LNCAP (cell line): Measurements from ENCODE around the gene LTB4R.

Source experiments
- TF ChIP-seq, protein P1 (sequence below): fragments of 450-650 bp; IDR thresholded peaks from 2 replicates; pipeline ENCODE4 v1.5.1; 2017; ENCODE audit warnings: mild to moderate bottlenecking

The LTB4R gene

DNA sequence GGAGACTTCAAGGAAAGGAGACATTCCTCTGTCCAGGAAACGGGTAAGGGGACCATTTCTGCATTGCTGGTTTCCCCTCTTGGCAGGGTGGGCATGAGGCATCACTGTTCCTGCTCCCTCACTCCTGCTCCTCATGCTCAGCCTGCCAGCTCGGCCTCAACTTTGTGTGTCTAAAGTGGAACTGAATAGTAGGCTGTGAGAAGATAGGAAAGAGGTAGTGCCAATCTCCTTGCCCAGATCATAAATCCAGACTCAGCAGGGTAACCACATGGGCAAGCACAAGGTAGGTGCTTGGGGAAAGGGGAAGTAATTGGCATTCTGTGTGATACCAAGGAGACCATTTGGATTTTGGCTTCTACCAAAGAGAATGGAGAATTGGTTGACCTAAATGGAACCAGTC lies 2.6 kb downstream of the LTB4R start:
- TF ChIP-seq, protein P1, sequence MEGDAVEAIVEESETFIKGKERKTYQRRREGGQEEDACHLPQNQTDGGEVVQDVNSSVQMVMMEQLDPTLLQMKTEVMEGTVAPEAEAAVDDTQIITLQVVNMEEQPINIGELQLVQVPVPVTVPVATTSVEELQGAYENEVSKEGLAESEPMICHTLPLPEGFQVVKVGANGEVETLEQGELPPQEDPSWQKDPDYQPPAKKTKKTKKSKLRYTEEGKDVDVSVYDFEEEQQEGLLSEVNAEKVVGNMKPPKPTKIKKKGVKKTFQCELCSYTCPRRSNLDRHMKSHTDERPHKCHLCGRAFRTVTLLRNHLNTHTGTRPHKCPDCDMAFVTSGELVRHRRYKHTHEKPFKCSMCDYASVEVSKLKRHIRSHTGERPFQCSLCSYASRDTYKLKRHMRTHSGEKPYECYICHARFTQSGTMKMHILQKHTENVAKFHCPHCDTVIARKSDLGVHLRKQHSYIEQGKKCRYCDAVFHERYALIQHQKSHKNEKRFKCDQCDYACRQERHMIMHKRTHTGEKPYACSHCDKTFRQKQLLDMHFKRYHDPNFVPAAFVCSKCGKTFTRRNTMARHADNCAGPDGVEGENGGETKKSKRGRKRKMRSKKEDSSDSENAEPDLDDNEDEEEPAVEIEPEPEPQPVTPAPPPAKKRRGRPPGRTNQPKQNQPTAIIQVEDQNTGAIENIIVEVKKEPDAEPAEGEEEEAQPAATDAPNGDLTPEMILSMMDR: no peak

DNA sequence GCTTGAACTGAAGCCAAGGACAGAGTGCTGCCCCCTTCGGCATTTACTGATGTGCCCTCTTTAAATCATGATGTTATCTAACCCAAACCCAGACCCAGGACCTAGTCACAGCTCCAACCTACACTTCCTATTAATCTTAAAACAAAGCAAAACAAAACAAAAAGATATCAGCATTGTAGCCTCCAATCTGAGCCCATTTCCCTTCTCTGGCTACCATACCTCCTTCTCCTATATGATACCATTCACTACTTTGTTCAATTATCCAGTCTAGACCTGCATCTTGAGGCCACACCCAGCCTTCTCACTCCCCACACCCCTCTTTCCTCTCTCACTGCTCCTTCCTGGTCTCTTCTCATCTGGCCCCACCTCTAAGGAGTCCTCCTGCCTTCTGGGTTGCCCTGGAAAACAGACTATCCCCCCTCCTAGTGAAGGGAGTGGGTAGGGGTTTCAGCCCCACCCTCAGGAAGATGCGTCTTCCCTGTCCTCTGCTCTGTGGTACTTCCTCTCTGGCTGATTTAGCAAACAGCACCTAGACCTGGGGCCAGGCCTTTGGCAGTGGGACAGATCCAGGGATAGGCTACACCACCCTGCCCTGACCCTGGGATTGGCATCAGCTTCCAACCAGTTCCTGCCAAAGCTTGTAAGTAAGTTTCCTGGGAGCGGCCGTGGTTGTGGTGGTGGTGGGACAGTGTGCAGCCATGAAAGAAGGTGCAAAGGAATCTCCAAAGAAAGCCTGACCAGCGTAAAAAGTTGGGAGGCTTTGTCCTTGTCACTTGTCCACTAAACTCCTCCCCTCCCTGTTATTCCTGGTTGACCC lies 3.3 kb downstream of the LTB4R start:
- TF ChIP-seq, protein P1: no peak

DNA sequence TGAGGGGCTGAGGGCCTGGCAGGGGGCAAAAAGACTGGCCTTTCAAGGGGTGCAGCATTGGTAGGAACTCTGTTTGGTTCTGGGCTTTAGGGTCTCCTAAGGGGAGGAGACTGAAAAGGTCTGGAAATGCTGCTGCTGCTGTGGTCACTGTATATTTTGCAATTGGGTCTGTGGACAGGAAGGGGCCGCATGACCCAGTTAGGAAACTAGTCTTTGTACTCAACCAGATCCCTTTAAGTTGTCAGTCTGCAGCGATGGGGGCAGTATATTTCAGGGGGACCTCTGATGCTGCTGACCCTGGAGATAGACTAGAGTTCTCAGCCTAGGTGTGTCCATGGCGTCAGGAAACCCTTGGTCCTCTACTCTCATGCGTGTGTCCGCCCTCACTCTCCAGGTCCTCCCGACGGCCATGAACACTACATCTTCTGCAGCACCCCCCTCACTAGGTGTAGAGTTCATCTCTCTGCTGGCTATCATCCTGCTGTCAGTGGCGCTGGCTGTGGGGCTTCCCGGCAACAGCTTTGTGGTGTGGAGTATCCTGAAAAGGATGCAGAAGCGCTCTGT lies 4.0 kb downstream of the LTB4R start:
- TF ChIP-seq, protein P1: no peak

DNA sequence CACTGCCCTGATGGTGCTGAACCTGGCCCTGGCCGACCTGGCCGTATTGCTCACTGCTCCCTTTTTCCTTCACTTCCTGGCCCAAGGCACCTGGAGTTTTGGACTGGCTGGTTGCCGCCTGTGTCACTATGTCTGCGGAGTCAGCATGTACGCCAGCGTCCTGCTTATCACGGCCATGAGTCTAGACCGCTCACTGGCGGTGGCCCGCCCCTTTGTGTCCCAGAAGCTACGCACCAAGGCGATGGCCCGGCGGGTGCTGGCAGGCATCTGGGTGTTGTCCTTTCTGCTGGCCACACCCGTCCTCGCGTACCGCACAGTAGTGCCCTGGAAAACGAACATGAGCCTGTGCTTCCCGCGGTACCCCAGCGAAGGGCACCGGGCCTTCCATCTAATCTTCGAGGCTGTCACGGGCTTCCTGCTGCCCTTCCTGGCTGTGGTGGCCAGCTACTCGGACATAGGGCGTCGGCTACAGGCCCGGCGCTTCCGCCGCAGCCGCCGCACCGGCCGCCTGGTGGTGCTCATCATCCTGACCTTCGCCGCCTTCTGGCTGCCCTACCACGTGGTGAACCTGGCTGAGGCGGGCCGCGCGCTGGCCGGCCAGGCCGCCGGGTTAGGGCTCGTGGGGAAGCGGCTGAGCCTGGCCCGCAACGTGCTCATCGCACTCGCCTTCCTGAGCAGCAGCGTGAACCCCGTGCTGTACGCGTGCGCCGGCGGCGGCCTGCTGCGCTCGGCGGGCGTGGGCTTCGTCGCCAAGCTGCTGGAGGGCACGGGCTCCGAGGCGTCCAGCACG lies 4.7 kb downstream of the LTB4R start:
- TF ChIP-seq, protein P1: no peak

DNA sequence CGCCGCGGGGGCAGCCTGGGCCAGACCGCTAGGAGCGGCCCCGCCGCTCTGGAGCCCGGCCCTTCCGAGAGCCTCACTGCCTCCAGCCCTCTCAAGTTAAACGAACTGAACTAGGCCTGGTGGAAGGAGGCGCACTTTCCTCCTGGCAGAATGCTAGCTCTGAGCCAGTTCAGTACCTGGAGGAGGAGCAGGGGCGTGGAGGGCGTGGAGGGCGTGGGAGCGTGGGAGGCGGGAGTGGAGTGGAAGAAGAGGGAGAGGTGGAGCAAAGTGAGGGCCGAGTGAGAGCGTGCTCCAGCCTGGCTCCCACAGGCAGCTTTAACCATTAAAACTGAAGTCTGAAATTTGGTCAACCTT lies 5.3 kb downstream of the LTB4R start:
- TF ChIP-seq, protein P1: no peak

DNA sequence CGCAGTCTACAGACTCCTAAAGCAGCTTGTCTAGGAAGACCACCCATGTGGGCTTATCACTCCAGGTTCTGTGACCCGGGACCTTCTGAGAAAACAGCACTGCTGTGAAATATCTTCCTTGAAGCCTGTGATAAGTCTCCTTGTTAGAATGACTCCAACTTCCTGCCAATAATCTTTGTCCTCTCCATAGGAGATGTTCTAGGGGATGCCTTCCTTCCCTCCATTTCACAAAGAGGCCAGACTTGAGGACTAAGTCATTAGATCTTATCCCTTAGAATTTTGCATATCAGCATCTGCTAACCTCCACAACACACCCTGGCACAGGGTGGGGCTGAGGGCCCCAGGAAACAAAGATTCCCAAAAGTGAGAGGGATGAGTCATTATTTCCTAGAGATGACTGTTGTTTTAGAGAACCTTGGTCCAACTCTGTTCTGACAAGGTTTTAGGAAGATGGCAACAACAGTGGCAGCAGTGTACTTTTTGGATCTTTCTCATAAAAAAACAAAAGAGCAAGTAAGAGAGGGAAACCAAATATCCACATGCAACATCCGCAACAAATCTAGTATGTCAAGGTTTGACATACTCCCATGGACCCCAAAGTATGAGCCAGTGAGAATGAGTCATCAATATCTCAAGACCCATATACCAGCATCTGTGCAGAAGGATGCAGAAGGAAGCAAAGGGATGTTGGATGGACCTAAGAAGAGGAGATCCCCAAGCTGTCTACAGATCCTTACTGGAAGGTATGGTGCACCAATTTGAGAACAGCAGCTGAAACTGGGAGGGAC lies 6.0 kb downstream of the LTB4R start:
- TF ChIP-seq, protein P1: no peak

DNA sequence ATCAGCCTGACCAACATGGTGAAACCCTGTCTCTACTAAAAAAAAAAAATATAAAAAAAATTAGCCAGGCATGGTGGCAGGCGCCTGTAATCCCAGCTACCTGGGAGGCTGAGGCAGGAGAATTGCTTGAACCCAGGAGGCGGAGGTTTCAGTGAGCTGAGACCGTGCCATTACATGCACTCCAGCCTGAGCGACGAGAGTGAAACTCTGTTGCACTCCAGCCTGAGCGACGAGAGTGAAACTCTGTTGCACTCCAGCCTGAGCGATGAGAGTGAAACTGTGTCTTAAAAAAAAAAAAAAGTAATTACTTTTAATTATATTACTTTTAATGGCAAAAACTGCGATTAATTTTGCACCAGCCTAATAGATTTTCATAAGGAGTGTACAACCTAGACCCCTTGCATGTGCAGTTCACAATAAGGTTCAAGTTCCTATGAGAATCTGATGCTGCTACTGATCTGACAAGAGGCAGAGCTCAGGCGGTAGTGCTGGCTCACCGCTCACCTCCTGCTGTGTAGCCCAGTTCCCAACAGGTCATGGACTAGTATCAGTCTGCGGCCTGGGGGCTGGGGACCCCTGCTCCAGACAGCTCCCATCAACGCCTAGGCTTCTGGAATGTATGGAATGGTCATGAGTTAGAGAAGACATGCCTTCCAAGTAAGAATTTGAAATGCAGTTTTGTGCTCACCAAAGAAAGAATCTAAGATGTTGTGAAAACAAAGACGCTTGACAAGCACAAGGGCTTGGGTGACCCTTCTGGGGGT lies 10.1 kb downstream of the LTB4R start:
- TF ChIP-seq, protein P1: no peak
